Astrocyte (in vitro differentiated cells and primary cell): ENCODE results near the gene GMPS.

Source experiments
- CTCF ChIP-seq: IDR thresholded peaks from 2 replicates; pipeline ENCODE4 v1.5.1; 2011; ENCODE audit warnings: low read depth, mild to moderate bottlenecking, inconsistent platforms, low read length, moderate library complexity; ENCODE audit not compliant: insufficient read depth
- EZH2 ChIP-seq: IDR thresholded peaks from 2 replicates; pipeline ENCODE4 v1.6.1; 2012; ENCODE audit warnings: mild to moderate bottlenecking, low read length, inconsistent platforms; ENCODE audit not compliant: insufficient read depth

- TF ChIP-seq CTCF (no peak), EZH2 (no peak)
Measured at GRCh38 chr3:155946178-155946577, 75.7 kb downstream of the GMPS start.
